ENCODE measurements around the gene CBARP.

DNA sequence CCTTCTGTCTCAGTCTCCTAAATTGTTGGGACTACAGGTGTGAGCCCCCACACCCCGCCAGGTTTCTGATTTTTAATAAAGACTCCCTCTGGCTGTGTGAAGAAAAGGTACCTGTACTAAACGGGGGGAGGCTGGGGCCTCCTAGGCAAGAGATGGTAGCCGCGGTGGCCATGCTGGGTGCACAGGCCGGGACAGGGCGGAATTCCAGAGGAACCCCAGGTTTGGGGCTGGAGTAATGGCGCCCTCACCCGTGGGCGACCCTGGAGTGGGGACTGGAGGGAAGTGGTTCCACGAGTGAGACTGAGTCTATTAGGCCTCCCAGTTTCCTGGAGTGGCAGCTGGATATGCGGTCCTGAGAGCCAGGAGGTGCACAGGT lies 1.6 kb upstream of the CBARP start:
- TF ChIP-seq JUN (IDR thresholded peaks at IDR 0.05; ENCODE audit: borderline replicate concordance, insufficient read depth, insufficient read length, low read depth): no peak
- TF ChIP-seq, protein P1, sequence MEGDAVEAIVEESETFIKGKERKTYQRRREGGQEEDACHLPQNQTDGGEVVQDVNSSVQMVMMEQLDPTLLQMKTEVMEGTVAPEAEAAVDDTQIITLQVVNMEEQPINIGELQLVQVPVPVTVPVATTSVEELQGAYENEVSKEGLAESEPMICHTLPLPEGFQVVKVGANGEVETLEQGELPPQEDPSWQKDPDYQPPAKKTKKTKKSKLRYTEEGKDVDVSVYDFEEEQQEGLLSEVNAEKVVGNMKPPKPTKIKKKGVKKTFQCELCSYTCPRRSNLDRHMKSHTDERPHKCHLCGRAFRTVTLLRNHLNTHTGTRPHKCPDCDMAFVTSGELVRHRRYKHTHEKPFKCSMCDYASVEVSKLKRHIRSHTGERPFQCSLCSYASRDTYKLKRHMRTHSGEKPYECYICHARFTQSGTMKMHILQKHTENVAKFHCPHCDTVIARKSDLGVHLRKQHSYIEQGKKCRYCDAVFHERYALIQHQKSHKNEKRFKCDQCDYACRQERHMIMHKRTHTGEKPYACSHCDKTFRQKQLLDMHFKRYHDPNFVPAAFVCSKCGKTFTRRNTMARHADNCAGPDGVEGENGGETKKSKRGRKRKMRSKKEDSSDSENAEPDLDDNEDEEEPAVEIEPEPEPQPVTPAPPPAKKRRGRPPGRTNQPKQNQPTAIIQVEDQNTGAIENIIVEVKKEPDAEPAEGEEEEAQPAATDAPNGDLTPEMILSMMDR (IDR thresholded peaks at IDR 0.05; ENCODE audit: extremely low read depth in 1 of 2, insufficient read depth in 1 of 2, low read depth in 1 of 2, low read length in 2 of 2): no peak
